Inferior parietal cortex (tissue), 1 donor: ENCODE results near the gene FBXO47.
"Not testable (repeated sequence)": the region's sequence is repeated elsewhere in the genome, so short reads cannot be mapped to it uniquely, and the experiment has no call there.

Source experiments
- DNase-seq: peaks from one replicate; pipeline ENCODE4 v3.0.0-alpha.2; 2016; ENCODE audit errors: extremely low spot score

Gene FBXO47

DNA sequence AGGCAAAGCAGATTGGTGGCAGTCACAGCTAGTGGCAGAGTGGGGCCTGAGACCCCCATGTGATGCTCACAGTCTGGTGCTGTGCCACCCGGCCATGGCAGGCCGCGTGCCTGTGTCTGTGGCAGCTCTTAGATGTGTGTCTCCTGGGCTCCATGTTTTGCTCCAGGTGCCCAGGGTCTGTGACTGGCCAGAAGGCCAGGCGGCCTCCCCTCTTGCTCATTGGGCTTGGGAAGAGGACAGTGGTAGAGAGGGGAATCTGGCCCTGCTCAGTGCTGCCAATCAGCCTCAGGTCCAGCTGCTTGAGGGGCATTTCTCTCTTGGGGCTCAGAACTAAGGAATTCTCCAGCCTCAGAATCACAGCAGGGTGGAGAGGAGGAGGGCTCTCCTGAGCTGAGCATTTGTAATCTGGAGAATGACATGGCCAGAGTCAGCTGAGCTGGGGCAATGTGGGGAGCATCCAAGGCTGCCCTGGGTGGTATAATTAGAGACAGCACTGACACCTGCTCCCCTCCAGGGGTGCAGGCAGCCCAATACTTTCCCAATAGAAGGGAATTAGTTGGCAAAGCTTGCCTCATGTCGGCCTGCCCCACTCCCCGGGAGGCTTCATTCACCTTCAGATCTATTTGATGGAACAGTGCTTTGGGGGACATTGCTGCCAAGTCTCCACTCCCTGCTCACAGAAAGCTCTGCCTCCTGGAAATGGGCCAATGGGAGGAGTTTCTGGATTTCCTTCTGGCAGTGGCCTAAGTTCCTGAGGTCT is 44.5 kb downstream of the FBXO47 start:
- peak; percentile 48 for DNase-seq

DNA sequence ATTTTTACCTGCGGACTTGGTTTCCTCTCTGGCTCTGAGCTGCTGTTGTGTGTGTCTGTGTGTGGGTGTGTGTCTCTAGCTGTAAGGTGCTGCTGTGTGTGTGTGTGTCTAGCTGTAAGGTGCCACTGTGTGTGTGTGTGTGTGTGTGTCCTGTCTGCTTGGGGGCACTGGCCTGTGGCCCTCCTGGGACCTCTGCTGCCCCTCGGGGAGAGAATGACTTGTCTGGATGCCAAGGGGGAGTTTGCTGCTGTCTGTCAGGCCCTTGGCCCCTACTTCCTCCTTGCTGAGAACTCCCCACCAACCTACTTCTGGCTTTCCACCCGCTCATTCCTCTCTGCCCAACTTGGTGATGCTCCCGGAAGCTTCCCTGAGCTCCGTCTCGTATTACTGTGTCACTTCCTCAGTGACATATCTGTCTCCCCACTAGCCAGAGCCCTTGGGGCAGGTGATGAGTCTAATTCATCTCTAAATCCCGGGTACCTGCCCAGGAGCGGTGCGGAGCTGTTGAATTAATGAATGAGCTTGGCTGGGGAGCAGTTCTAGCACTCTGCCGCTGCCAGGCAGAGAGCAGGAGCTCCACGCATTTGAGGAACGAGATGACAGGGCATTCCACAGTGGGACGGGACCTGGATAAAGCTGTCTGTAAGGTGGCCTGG is 45.3 kb downstream of the FBXO47 start:
- DNase-seq = no peak

DNA sequence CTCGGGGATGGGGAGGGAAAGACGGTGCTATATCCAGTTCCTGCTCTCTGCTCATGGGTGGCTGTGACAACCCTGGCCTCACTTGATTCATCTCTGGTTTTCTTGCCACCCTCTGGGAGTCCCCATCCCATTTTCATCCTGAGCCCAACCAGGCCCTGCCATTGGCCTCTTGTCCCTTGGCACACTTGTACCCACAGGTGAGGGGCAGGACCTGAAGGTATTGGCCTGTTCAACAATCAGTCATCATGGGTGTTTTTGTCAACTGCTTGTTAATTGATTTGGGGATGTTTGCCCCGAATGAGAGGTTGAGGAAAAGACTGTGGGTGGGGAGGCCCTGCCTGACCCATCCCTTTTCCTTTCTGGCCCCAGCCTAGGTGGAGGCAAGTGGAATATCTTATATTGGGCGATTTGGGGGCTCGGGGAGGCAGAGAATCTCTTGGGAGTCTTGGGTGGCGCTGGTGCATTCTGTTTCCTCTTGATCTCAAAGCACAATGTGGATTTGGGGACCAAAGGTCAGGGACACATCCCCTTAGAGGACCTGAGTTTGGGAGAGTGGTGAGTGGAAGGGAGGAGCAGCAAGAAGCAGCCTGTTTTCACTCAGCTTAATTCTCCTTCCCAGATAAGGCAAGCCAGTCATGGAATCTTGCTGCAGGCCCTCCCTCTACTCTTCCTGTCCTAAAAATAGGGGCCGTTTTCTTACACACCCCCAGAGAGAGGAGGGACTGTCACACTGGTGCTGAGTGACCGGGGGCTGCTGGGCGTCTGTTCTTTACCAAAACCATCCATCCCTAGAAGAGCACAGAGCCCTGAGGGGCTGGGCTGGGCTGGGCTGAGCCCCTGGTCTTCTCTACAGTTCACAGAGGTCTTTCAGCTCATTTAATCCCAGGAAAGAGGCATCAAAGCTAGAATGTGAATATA is 46.6 kb downstream of the FBXO47 start:
- no peak for DNase-seq

DNA sequence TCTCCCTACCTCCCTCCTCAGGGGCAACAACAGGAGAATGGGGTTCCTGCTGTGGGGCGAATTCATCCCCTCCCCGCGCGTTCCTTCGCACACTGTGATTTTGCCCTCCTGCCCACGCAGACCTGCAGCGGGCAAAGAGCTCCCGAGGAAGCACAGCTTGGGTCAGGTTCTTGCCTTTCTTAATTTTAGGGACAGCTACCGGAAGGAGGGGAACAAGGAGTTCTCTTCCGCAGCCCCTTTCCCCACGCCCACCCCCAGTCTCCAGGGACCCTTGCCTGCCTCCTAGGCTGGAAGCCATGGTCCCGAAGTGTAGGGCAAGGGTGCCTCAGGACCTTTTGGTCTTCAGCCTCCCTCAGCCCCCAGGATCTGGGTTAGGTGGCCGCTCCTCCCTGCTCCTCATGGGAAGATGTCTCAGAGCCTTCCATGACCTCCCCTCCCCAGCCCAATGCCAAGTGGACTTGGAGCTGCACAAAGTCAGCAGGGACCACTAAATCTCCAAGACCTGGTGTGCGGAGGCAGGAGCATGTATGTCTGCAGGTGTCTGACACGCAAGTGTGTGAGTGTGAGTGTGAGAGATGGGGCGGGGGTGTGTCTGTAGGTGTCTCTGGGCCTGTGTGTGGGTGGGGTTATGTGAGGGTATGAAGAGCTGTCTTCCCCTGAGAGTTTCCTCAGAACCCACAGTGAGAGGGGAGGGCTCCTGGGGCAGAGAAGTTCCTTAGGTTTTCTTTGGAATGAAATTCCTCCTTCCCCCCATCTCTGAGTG is 47.7 kb downstream of the FBXO47 start:
- no peak for DNase-seq

DNA sequence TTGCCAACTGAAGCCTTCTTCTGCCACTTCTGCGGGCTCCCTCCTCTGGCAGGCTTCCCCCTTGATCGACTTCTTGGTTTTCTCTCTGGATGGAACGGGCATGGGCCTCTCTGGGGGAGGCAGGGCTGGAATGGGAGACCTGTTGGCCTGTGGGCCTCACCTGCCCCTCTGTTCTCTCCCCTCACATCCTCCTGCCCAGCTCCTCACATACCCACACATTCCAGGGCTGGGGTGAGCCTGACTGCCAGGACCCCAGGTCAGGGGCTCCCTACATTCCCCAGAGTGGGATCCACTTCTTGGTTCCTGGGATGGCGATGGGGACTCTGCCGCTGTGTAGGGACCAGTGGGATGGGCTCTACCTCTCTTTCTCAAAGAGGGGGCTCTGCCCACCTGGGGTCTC is 48.3 kb downstream of the FBXO47 start:
- no peak for DNase-seq

DNA sequence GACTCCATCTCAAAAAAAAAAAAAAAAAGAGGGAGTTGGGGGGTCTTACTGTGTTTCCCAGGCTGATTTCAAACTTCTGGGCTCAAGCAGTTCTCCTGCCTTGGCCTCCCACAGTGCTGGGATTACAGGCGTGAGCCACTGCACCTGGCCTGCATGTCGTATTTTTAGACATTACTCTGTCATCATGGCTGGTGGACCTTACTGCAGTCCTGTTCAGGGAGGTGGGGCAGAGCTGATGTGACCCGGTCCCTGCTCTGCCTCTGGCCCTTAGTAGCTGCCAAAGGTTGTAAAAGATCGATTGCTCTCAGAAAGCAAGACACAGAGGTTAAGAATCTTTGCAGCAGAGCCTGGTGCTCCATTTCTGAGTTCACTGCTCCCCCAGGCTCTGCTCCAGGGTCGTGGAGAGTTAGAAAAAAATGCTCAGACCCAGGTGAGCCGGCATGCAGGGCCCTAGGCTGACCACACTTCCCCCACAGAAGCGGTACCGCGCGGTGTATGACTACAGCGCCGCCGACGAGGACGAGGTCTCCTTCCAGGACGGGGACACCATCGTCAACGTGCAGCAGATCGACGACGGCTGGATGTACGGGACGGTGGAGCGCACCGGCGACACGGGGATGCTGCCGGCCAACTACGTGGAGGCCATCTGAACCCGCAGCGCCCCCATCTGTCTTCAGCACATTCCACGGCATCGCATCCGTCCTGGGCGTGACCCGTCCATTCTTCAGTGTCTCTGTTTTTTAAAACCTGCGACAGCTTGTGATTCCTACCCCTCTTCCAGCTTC is 48.9 kb downstream of the FBXO47 start:
- no peak for DNase-seq

DNA sequence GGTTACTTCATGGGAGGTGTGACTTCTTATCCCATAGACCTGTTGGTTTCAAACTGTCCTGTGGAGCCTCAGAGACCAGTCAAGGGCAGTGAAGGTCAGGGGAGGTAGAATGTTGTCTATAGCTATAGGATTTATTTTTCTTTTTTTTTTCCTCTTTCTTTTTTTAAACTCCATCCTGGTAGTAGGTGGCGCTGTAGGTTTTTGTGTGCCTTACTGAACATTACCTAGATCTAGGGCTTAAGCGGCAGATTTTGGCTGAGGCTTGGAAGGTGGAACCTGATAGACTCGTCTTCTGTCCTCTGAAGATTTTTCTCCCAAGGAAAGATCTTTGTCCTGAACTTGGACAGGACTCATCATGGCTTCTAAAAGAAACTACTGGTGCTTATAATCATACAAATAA is 49.9 kb downstream of the FBXO47 start:
- no peak for DNase-seq

DNA sequence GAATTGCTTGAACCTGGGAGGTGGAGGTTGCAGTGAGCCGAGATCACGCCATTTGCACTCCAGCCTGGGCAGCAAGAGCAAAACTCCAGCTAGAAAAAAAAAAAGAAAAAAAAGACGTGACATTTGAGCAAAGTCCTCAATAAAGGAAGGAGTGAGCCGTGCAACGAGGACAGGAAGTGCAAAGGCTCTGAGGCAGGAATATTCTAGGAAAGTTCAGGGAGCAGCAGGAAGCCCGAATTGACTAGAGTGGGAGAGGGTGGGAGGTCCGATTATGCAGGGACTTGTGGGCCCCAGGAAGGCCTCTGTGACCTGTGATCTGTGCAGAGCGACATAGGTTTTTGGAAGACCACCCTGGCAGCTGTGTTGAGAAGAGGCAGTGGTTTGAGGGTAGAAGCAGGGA is 50.4 kb downstream of the FBXO47 start:
- DNase-seq = no peak

DNA sequence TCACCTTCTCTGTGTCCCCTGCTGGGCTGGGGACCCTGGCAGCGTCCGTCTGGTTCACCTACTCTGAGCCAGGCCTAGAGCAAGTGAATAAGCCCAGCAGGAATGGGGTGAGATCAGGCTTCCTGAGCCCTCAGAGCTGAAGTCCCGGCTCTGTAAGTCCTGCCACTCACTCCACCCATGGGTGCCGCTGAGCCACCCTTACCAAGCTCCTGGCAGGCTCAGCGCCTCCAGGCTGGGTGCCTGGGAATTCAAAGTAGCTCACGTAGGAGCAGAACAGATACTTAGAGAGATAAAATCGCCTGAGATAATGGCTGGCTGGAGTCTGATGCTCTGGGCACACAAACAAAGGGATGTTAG is 51.6 kb downstream of the FBXO47 start:
- DNase-seq = no peak

DNA sequence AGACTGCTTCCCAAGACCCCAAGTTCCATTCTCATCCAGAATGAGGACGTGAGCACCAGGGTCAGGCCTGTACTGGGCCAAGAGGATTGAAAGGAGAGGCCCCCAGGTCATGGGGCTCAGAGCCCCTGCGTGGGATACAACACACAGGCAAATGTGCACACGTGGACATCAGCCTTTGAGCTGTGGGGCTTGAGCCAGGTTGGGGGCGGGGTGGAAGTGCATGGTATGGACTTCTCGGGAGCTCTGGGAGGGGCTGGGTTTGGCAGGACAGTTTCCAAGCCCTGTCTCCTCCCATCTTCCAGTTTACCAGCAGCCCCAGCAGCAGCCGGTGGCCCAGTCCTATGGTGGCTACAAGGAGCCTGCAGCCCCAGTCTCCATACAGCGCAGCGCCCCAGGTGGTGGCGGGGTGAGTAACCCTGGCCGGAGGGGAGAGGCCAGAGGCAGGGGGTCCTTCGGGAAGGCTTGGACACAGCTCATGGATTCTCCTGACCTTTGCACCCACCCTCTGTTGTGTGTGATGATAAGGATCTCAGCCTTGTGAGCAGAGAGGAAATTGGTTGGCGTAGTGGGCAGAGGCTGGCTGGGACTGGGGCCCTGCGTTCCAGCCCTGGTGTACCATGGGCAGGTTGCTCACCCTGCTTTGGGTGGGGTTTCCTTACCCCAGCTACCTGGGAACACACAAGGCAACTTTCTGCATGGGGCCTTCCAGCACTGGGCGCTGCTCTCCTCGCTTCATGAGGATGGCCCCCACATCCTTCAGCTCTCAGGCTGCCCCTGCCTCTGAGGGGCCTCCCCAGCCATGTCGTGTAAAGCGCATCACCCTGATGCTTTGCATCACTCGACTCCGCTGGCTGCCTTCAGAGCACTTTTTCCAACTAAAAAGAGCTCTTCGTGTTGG is 52.2 kb downstream of the FBXO47 start:
- no peak for DNase-seq

DNA sequence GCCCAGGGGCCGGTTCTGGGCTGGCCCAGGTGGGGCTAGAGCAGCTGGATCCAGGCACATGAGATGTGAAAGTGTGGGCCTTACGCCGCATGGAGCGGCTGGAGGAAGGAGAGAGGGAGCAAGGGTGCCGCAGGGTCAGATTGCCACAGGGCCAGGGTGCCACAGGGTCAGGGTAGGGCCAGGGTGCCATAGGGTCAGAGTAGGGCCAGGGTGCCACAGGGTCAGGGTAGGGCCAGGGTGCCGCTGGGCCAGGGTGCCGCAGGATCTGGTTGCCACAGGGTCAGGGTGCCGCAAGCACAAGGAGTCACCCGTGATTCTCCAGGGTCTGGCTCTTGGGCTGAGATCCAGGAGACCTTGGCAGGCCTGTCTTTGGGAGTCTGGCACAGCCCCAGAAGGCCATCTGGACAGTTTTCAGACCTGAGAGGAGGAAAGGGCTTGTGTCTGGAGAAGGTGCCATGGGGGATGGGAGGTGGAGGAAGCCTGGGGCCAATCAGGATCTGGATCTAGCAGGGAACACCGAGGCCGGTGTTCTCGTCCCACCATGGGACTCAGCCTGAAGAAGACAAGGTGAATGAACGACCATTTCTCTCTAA is 54.9 kb downstream of the FBXO47 start:
- no peak for DNase-seq

DNA sequence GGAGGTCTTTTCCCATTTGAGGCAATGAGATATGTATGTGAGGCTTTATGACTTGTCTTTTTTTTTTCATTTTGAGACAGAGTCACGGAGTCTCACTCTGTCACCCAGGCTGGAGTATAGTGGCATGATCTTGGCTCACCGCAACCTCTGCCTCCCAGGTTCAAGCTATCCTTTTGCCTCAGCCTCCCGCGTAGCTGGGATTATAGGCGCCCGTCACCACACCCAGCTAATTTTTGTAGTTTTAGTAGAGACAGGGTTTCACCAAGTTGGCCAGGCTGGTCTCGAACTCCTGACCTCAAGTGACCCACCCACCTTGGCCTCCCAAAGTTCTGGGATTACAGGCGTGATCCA is 55.5 kb downstream of the FBXO47 start:
- not testable (repeated sequence) for DNase-seq

DNA sequence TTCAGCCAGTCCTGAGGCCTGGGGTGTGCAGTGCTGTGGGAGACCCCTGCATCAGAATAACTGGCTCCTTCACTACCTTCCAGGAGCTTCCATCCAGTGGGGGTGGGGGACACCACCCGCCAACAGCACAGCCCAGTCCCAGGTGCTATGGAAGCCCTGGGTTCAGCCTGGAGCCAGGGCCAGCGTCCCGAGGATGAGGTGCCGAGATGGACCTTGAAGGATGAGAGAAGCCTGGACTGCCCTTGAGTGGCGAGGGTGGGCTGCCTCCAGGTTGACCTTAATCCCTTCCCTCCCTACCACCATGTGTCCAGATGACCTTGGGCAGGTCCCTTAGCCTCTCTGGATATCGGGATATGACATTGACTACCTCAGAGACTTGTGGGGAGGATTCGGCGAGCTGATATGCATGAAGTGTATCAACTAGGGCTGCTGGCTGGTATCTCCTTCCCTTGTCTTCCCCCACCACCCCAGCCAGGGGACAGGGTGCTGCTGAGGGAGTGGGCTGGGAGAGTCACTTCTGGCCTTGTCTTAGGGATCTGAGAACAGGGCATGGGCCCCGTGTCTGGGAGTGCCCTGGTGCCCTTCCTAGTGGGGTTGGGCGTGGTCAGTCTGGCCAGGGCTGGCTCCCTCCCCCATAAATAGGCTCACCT is 56.0 kb downstream of the FBXO47 start:
- no peak for DNase-seq

DNA sequence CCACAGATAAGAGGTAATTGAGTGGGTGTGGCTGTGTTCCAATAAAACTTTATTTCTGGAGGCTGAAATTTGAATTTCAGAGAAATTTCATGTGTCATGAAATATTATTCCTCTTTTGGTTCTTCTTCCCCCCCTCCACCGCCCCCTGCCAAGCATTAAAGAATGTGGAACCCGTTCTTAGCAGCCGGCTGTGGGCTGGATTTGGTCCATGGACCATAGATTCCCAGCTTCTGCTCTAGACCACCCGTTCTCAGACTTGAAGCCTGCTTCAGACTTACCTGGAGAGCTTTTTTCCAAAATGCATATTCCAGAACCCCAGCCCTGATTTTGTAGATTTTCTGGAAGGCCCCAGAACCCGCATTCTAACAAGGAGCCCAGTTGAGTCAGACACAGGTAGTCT is 56.9 kb downstream of the FBXO47 start:
- DNase-seq = no peak

DNA sequence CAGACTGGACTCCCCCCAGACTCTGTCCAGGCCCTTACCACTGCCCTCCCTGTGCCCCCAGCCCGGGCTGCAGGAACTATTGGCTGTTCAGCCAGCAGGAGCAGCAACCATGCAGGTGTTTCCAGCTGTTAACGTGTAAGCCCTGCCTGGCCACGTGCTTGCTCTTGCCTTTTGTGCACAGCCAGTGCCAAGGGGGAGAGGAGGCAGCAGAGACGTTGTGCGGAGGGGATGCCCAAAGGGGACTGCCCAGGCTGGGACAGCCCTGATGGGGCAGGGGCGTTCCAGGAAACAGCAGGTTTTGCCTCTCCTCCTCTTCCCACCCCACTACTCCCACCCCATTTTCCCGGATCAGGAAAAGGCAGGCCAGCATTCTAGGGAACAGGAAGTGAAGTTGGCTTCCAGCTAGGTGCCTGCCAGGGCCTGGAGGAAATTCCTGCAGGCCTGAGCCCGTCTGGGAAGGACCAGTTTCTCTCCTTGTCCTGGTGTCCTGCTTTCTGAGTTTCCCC is 58.5 kb downstream of the FBXO47 start:
- DNase-seq = no peak

DNA sequence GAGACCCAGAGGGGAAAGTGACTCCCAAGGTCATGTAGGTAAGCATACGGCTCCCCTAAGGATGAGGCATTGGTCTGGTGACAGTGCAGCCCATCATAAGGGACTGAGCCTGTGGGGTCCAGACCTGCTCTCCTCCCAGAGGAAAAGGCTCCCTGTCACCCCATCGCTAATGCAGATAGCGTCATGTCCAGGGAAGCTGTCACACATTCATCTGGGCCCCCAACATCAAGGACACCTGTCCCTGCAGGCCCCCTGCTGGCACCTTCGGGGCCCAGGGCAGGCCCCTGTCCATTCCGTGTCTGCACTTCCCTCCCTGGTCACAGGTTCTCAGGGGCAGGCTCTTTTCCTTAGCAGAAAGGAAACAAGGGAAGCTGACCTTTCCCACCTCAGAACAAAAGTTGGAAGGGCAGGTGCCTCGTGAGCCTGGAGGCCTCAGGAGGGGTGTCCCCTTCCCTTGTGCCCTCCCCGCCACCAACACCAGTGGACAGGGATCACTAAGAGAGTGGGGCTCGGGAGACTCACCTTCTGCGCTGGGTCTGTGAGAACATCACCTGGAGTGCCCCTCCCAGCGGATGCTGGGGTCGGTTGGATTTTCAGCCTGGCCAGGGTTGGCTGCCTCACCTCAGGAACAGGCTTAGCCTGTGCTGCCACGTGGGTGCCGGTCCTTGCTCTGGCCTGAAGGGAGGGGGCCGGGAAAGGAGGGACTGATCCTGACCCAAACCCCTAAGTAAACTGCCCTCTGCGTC is 59.1 kb downstream of the FBXO47 start:
- no peak for DNase-seq

DNA sequence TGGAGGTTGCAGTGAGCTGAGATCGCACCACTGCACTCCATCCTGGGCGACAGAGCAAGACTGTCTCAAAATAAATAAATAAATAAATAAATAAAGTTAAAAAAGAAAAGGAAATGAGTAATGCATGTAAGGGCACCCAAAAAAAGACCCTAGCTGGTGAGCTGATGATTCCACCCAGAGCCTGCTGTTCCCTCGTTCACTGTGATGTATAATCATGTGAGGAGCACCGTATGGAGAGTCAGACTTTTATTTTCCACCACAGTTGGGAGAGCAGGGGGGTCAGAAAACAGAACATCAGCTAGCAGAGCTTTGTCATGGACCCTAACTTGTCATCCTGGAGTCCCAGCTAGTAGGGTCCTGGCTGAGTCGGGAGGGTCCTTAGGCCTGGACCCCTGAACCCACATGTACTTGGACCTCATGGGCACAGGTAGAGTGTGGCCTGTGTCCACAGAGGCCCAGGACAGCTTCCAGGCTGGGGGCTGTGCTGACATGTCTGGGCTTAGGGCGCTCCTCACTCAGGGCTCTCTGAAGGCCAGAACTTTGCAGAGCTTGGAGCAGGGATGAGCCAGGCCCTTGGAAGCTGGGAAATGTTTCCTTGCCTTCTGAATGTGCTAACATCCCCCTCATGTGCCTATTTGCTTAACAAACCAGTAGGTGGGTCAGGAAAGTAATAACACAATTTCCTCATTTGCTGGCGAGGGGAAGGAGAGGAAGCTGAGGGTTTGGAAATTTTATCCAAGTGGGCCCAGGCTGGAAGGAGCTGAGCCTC is 60.6 kb downstream of the FBXO47 start:
- no peak for DNase-seq

DNA sequence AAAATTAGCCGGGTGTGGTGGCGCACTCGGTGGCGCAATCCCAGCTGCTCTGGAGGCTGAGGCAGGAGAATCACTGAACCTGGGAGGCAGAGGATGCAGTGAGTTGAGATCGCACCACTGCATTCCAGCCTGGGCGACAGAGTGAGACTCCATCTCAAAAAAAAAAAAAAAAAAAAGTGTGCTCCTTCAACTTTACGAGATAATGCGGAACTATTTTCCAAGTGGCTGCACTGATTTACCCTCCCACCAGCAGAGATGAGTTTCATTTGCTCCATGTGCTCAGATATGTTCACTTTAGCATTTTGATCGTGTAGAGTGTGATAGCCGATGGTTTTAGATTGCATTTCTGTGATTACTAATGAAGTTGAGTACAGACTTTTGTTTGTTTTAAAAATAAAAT is 61.8 kb downstream of the FBXO47 start:
- DNase-seq = no peak
